GM12875 (cell line): ENCODE results near the gene ADRA2C.
"Not testable (repeated sequence)": the region's sequence is repeated elsewhere in the genome, so short reads cannot be mapped to it uniquely, and the experiment has no call there.

Experiments used
- H3K4me3 ChIP-seq: one replicate; pipeline ENCODE4 v1.5.1; 2011; ENCODE audit warnings: low read depth, low read length, control low read depth
- CTCF ChIP-seq: IDR thresholded peaks from 2 replicates; pipeline ENCODE4 v1.5.1; 2011; ENCODE audit warnings: low read depth, mild to moderate bottlenecking, control low read depth, inconsistent platforms, low read length, moderate library complexity, borderline replicate concordance; ENCODE audit not compliant: insufficient read depth

Gene ADRA2C

GRCh38 chr4:3811621-3812020 lies 45.4 kb downstream of the ADRA2C start:
- no peak overlapping the region for H3K4me3 ChIP-seq
- TF ChIP-seq CTCF: no peak

- no peak overlapping the region for H3K4me3 ChIP-seq
- TF ChIP-seq CTCF: no peak
These were observed 46.2 kb downstream of the ADRA2C start for GRCh38 chr4:3812211-3812934.

GRCh38 chr4:3813151-3814052 lies 47.2 kb downstream of the ADRA2C start:
- TF ChIP-seq CTCF: no peak
- no peak overlapping the region for H3K4me3 ChIP-seq

- no peak overlapping the region for H3K4me3 ChIP-seq
- no peak for TF ChIP-seq CTCF
These were observed 47.9 kb downstream of the ADRA2C start for GRCh38 chr4:3814053-3814570.

- not testable (repeated sequence) for H3K4me3 ChIP-seq
These were observed 48.7 kb downstream of the ADRA2C start for GRCh38 chr4:3814838-3815237.

GRCh38 chr4:3816256-3816825 lies 50.2 kb downstream of the ADRA2C start:
- TF ChIP-seq CTCF: no peak
- H3K4me3 ChIP-seq: no peak overlapping the region
